Caki2 (cell line): ENCODE results near the gene LUC7L. TPM values are rescaled to one million over a fixed set of nuclear protein-coding genes. Genes with fewer than 3 reads are reported as not detected.
A peak's percentile ranks its signal among the peaks of the same experiment; 100 is the strongest.
"Not testable (repeated sequence)": the region's sequence is repeated elsewhere in the genome, so short reads cannot be mapped to it uniquely, and the experiment has no call there.

ENCODE experiments used
- DNase-seq: peaks from one replicate; pipeline ENCODE4 v3.0.0-alpha.2; 2015; ENCODE audit warnings: low read depth
- in situ Hi-C: cut with HindIII; loops from 2 replicates; pipeline ENCODE4 v1.10.0; 2016; ENCODE audit warnings: low sequenced_read_pairs, low pct_unique_long_range_greater_than_20kb, mixed read lengths
- total RNA-seq: library from RNA; depleted of rRNA; stranded (reverse); fragments of >200 nt; shearing (Covaris generic); gene quantifications from 2 replicates; pipeline ENCODE4 v1.2.3, GENCODE V29; 2014; ENCODE audit warnings: low replicate concordance

The LUC7L gene
- total RNA-seq, 1 experiment from 2014 or later = 32.7 TPM

- no peak for DNase-seq
- in situ Hi-C loops = no loop called here
Observed at GRCh38 chr16:189604-190186, 39.6 kb downstream of the LUC7L start.

GRCh38 chr16:188674-189073 lies 40.6 kb downstream of the LUC7L start:
- in situ Hi-C loops = no loop called here
- peak; percentile 35 for DNase-seq

- no peak for DNase-seq
- in situ Hi-C loops = no loop called here
Observed at GRCh38 chr16:187330-187729, 41.9 kb downstream of the LUC7L start.

GRCh38 chr16:185691-186090 lies 43.6 kb downstream of the LUC7L start:
- no peak for DNase-seq
- in situ Hi-C loops = no loop called here

- no peak for DNase-seq
- in situ Hi-C loops = no loop called here
Observed at GRCh38 chr16:185213-185612, 44.0 kb downstream of the LUC7L start.

GRCh38 chr16:183005-183404 lies 46.2 kb downstream of the LUC7L start:
- in situ Hi-C loops = no loop called here
- no peak for DNase-seq

GRCh38 chr16:181565-182021 lies 47.7 kb downstream of the LUC7L start:
- DNase-seq = no peak
- in situ Hi-C loops = no loop called here

- DNase-seq = peak; percentile 72
- in situ Hi-C loops = no loop called here
Observed at GRCh38 chr16:180681-181564, 48.3 kb downstream of the LUC7L start.

- in situ Hi-C loops = no loop called here
- no peak for DNase-seq
Observed at GRCh38 chr16:180101-180675, 49.1 kb downstream of the LUC7L start, which contains the start of gene HBQ1. HBQ1 (plus strand) TSS chr16:180459; CDS start chr16:180487, 28 bp downstream.

GRCh38 chr16:179211-180092 lies 49.8 kb downstream of the LUC7L start:
- in situ Hi-C loops = no loop called here
- DNase-seq = no peak

- no peak for DNase-seq
- in situ Hi-C loops = no loop called here
Observed at GRCh38 chr16:178668-179015, 50.6 kb downstream of the LUC7L start.

GRCh38 chr16:177981-178667 lies 51.1 kb downstream of the LUC7L start:
- in situ Hi-C loops = no loop called here
- no peak for DNase-seq

GRCh38 chr16:177394-177822 lies 51.8 kb downstream of the LUC7L start:
- in situ Hi-C loops = no loop called here
- no peak for DNase-seq

- in situ Hi-C loops, DNase-seq: not testable (repeated sequence)
Observed at GRCh38 chr16:176477-177382, 52.5 kb downstream of the LUC7L start, which contains the start of gene HBA1. HBA1 (plus strand) TSS chr16:176680; CDS start chr16:176717, 37 bp downstream.

- in situ Hi-C loops, DNase-seq: not testable (repeated sequence)
Observed at GRCh38 chr16:176006-176405, 53.2 kb downstream of the LUC7L start.

- DNase-seq = no peak
- in situ Hi-C loops = no loop called here
Observed at GRCh38 chr16:175011-175949, 54.0 kb downstream of the LUC7L start.
